Astrocyte (in vitro differentiated cells and primary cell): ENCODE data around the gene HPSE2. TPM values are rescaled to one million over a fixed set of nuclear protein-coding genes. Genes with fewer than 3 reads are reported as not detected.

Experiments
- DNase-seq: peaks from one replicate; pipeline ENCODE4 v3.0.0-alpha.2; 2010; ENCODE audit warnings: low read depth
- FAIRE-seq: peaks from 2 replicates; lab custom pipeline; 2011; peaks lifted over from hg19 to GRCh38; lab: Jason Lieb, UNC
- H2AFZ ChIP-seq: 2 replicates; pipeline ENCODE4 v1.6.0; 2012; ENCODE audit warnings: low read depth, low read length, inconsistent platforms
- H3K27ac ChIP-seq: 2 replicates; pipeline ENCODE4 v1.5.1; 2011; ENCODE audit warnings: low read depth, low read length, inconsistent platforms
- H3K27me3 ChIP-seq: 2 replicates; pipeline ENCODE4 v1.6.0; 2011; ENCODE audit warnings: low read length, inconsistent platforms; ENCODE audit not compliant: insufficient read depth
- H3K36me3 ChIP-seq: 2 replicates; pipeline ENCODE4 v1.5.1; 2011; ENCODE audit warnings: low read length, inconsistent platforms; ENCODE audit not compliant: insufficient read depth
- H3K4me1 ChIP-seq: 2 replicates; pipeline ENCODE4 v1.5.1; 2011; ENCODE audit warnings: low read length, inconsistent platforms; ENCODE audit not compliant: insufficient read depth
- H3K4me2 ChIP-seq: 2 replicates; pipeline ENCODE4 v1.6.0; 2012; ENCODE audit warnings: low read length, inconsistent platforms
- H3K4me3 ChIP-seq: 2 replicates; pipeline ENCODE4 v1.5.1; 2011; ENCODE audit warnings: low read depth, mild to moderate bottlenecking, low read length, inconsistent platforms; ENCODE audit not compliant: insufficient read depth
- H3K79me2 ChIP-seq: 2 replicates; pipeline ENCODE4 v1.6.0; 2012; ENCODE audit warnings: mild to moderate bottlenecking, low read length, inconsistent platforms; ENCODE audit not compliant: insufficient read depth
- H3K9ac ChIP-seq: 2 replicates; pipeline ENCODE4 v1.6.0; 2012; ENCODE audit warnings: mild to moderate bottlenecking, low read length, inconsistent platforms
- H3K9me3 ChIP-seq: 2 replicates; pipeline ENCODE4 v1.5.1; 2012; ENCODE audit warnings: low read depth, mild to moderate bottlenecking, low read length, inconsistent platforms; ENCODE audit not compliant: insufficient read depth
- H4K20me1 ChIP-seq: 2 replicates; pipeline ENCODE4 v1.6.0; 2012; ENCODE audit warnings: low read length, inconsistent platforms; ENCODE audit not compliant: insufficient read depth
- H3K27ac Mint-ChIP-seq: one replicate; pipeline ENCODE4 v1.8.0; 2021; ENCODE audit warnings: mild to moderate bottlenecking, mixed read lengths; ENCODE audit not compliant: unreplicated experiment
- H3K27me3 Mint-ChIP-seq: one replicate; pipeline ENCODE4 v1.8.0; 2021; ENCODE audit warnings: low read depth, mixed read lengths; ENCODE audit not compliant: unreplicated experiment
- H3K36me3 Mint-ChIP-seq: one replicate; pipeline ENCODE4 v1.8.0; 2021; ENCODE audit warnings: low read depth, mixed read lengths; ENCODE audit not compliant: unreplicated experiment
- H3K4me1 Mint-ChIP-seq: one replicate; pipeline ENCODE4 v1.8.0; 2021; ENCODE audit warnings: low read depth, mixed read lengths; ENCODE audit not compliant: unreplicated experiment
- H3K4me3 Mint-ChIP-seq: one replicate; pipeline ENCODE4 v1.8.0; 2021; ENCODE audit warnings: mild to moderate bottlenecking, moderate library complexity, mixed read lengths; ENCODE audit not compliant: unreplicated experiment
- H3K9me3 Mint-ChIP-seq: one replicate; pipeline ENCODE4 v1.8.0; 2021; ENCODE audit warnings: mild to moderate bottlenecking, mixed read lengths; ENCODE audit not compliant: unreplicated experiment
- EZH2 ChIP-seq: IDR thresholded peaks from 2 replicates; pipeline ENCODE4 v1.6.1; 2012; ENCODE audit warnings: mild to moderate bottlenecking, low read length, inconsistent platforms; ENCODE audit not compliant: insufficient read depth
- total RNA-seq: library from RNA; stranded (reverse); gene quantifications from 2 replicates; pipeline ENCODE4 v1.2.1, GENCODE V29; 2021
- TF ChIP-seq, protein P1 (sequence below): IDR thresholded peaks from 2 replicates; pipeline ENCODE4 v1.5.1; 2011; ENCODE audit warnings: low read depth, mild to moderate bottlenecking, inconsistent platforms, low read length, moderate library complexity; ENCODE audit not compliant: insufficient read depth

The HPSE2 gene
- total RNA-seq, 1 donor from 2014 or later: 0.14 TPM

DNA sequence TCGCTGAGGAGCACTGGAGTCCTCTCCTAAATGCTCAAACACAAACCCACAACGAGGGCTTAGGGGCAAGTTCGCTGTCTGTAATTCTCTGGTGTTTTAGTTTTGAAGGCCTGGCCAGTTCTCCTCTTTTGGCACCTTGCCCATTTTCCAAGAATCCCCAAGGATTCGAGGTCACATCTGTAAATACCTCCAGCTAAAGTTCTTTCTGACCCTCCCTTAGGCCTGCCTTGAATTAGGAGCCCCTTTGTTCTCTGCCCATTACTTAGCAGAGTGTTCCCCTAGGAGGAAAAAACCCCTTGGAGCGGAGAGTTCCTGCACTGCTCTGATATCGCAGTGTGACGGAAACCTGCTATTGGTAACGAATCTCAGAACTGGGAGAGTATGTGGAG is 819.9 kb downstream of the HPSE2 start:
- no peaks in the 10 kb centered on the region for H3K9me3 Mint-ChIP-seq
- H3K27ac Mint-ChIP-seq: peak overlapping the region; percentile 26
- peak overlapping the region; percentile 99 for H2AFZ ChIP-seq
- peaks cover 3% of the 10 kb centered on the region for H3K36me3 ChIP-seq
- peak overlapping the region; percentile 97 for H3K4me2 ChIP-seq
- peaks cover 18% of the 10 kb centered on the region for H3K4me1 ChIP-seq
- H4K20me1 ChIP-seq: no peaks in the 10 kb centered on the region
- H3K9ac ChIP-seq: no peak overlapping the region
- no peaks in the 10 kb centered on the region for H3K27me3 Mint-ChIP-seq
- H3K27ac ChIP-seq: no peak overlapping the region
- no peak for FAIRE-seq
- H3K79me2 ChIP-seq: peaks cover 9% of the 10 kb centered on the region
- TF ChIP-seq EZH2: no peak
- TF ChIP-seq, protein P1, sequence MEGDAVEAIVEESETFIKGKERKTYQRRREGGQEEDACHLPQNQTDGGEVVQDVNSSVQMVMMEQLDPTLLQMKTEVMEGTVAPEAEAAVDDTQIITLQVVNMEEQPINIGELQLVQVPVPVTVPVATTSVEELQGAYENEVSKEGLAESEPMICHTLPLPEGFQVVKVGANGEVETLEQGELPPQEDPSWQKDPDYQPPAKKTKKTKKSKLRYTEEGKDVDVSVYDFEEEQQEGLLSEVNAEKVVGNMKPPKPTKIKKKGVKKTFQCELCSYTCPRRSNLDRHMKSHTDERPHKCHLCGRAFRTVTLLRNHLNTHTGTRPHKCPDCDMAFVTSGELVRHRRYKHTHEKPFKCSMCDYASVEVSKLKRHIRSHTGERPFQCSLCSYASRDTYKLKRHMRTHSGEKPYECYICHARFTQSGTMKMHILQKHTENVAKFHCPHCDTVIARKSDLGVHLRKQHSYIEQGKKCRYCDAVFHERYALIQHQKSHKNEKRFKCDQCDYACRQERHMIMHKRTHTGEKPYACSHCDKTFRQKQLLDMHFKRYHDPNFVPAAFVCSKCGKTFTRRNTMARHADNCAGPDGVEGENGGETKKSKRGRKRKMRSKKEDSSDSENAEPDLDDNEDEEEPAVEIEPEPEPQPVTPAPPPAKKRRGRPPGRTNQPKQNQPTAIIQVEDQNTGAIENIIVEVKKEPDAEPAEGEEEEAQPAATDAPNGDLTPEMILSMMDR: no peak
- no peaks in the 10 kb centered on the region for H3K36me3 Mint-ChIP-seq
- no peak for DNase-seq
- H3K27me3 ChIP-seq: no peaks in the 10 kb centered on the region
- H3K9me3 ChIP-seq: no peaks in the 10 kb centered on the region
- no peak overlapping the region for H3K4me3 ChIP-seq
- H3K4me3 Mint-ChIP-seq: no peak overlapping the region
- peaks cover 10% of the 10 kb centered on the region for H3K4me1 Mint-ChIP-seq

DNA sequence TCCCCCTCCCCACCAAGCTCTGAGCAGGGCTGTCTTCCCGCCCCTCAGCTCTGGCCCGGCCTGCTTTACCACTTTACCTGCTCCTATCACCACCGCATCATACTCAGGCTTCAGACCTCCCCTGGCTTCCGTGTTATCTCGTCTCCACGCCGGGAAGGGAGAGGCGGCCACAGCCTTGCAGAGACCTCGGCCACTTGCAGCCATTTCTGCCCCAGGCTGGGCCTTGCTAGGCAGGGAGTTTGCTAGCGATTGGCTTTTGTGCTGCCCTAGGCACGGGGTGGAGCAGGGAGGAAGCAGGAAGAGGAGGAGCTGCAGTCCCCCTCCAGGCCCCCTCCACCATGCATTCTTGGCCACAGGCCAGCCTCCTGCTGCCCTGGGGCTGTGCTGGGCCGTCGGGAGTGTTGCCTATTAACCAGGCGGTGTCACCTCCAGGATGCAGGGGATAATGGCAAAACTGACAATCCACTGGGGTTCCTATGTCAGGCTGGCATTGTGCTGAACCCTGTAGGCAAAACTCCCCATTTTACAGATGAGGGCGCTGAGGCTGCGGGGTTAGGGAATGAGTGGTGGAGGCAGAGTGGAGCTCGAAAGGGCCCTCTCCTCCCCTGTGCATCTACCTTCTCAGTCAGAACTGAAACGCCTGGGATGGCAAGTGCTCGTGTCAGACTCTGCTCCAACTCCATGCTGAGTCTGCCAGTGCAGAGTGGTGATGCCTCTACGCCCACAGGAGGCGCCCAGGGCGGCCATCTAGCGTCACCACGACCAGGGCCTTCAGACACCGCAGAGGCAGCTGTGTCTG is 820.5 kb downstream of the HPSE2 start, which contains the start of gene PYROXD2:
PYROXD2 (minus strand) TSS at position 251 of the 799 bp plus-strand sequence; CDS start at position 204, 47 bp downstream.
- H3K4me1 Mint-ChIP-seq: peaks cover 10% of the 10 kb centered on the region
- peak; percentile 17 for FAIRE-seq
- H3K36me3 Mint-ChIP-seq: no peaks in the 10 kb centered on the region
- Histone ChIP-seq H3K36me3 (peaks cover 3% of the 10 kb centered on the region), H3K79me2 (peaks cover 9% of the 10 kb centered on the region), H3K9ac (peak within 1 kb of the TSS; percentile 82), H3K4me2 (peak within 1 kb of the TSS; percentile 97), H3K27me3 (no peaks in the 10 kb centered on the region), H2AFZ (peak within 1 kb of the TSS; percentile 99), H4K20me1 (no peaks in the 10 kb centered on the region), H3K4me3 (peak within 1 kb of the TSS; percentile 82), H3K9me3 (no peaks in the 10 kb centered on the region), H3K27ac (peak within 1 kb of the TSS; percentile 39), H3K4me1 (peaks cover 18% of the 10 kb centered on the region)
- no peaks in the 10 kb centered on the region for H3K9me3 Mint-ChIP-seq
- peak within 1 kb of the TSS; percentile 58 for H3K27ac Mint-ChIP-seq
- H3K4me3 Mint-ChIP-seq: peak within 1 kb of the TSS; percentile 82
- no peaks in the 10 kb centered on the region for H3K27me3 Mint-ChIP-seq
- no peak for TF ChIP-seq EZH2
- TF ChIP-seq, protein P1: no peak
- DNase-seq: peak; percentile 85

DNA sequence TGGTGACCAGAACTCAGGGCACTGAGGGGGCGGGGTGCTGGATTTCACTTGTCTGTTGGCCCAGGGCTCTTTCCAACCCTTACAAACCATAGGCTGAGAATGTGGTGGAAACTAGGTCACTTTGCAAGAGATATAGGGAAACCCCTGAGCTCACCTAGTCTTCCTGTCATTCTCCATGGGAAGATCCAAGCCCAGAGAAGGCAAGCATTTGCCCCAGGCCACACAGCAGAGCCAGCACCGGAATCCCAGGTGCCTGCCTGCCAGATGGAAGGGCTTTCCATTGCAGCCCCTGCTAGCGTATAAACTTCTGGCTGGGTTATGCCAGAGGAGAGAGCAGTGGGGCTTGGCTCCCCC is 821.1 kb downstream of the HPSE2 start:
- TF ChIP-seq, protein P1: no peak
- no peak for TF ChIP-seq EZH2
- H3K4me3 Mint-ChIP-seq: peak overlapping the region; percentile 82
- Histone ChIP-seq H3K4me3 (peak overlapping the region; percentile 82), H3K27ac (no peak overlapping the region), H4K20me1 (no peaks in the 10 kb centered on the region), H2AFZ (peak overlapping the region; percentile 99), H3K36me3 (peaks cover 1% of the 10 kb centered on the region), H3K9ac (peak overlapping the region; percentile 82), H3K4me1 (peaks cover 18% of the 10 kb centered on the region), H3K9me3 (no peaks in the 10 kb centered on the region), H3K4me2 (peak overlapping the region; percentile 97), H3K79me2 (peaks cover 9% of the 10 kb centered on the region), H3K27me3 (no peaks in the 10 kb centered on the region)
- no peaks in the 10 kb centered on the region for H3K27me3 Mint-ChIP-seq
- H3K36me3 Mint-ChIP-seq: no peaks in the 10 kb centered on the region
- H3K9me3 Mint-ChIP-seq: no peaks in the 10 kb centered on the region
- H3K4me1 Mint-ChIP-seq: peaks cover 8% of the 10 kb centered on the region
- FAIRE-seq (no peak), DNase-seq (no peak)
- H3K27ac Mint-ChIP-seq: peak overlapping the region; percentile 58
